ENCODE measurements around the gene ZNF511.

- TF ChIP-seq CTCF (conservative IDR thresholded peaks at IDR 0.05): no peak
- no peak for TF ChIP-seq ZFX (IDR thresholded peaks at IDR 0.05)
Observed at GRCh38 chr10:133309720-133310398, 1.1 kb downstream of the ZNF511 start.
